HL-60 (cell line): ENCODE results near the gene MDFIC2.

ENCODE experiments used
- DNase-seq, 2 experiments: peaks; one replicate each; pipeline ENCODE4 v3.0.0-alpha.2; 2010 to 2020; ENCODE audit warnings: low read depth in 1 of 2, low spot score in 1 of 2
- H3K27ac ChIP-seq: fragments of 250-450 bp; sonication (Bioruptor Pico); replicated peaks from 2 replicates; pipeline ENCODE4 v1.5.1; 2020; ENCODE audit warnings: mild to moderate bottlenecking, moderate library complexity
- H3K27me3 ChIP-seq: fragments of 250-450 bp; sonication (Bioruptor Pico); 2 replicates; pipeline ENCODE4 v1.5.1; 2021; ENCODE audit warnings: mild to moderate bottlenecking, moderate library complexity; ENCODE audit not compliant: insufficient read depth, poor library complexity, severe bottlenecking
- H3K4me3 ChIP-seq: replicated peaks from 2 replicates; pipeline ENCODE4 v1.5.1; 2011; ENCODE audit warnings: mild to moderate bottlenecking, control low read depth, low read length; ENCODE audit not compliant: insufficient read depth
- GABPA ChIP-seq: IDR thresholded peaks from 2 replicates; pipeline ENCODE4 v1.6.1; 2012; ENCODE audit warnings: low read depth
- POLR2AphosphoS5 ChIP-seq: IDR thresholded peaks from 2 replicates; pipeline ENCODE4 v1.6.1; 2012; ENCODE audit warnings: low read depth
- SPI1 ChIP-seq: IDR thresholded peaks from 2 replicates; pipeline ENCODE4 v1.6.1; 2012; ENCODE audit warnings: low read depth, mild to moderate bottlenecking, borderline replicate concordance
- TF ChIP-seq, protein P1 (sequence below): IDR thresholded peaks from one replicate; pipeline ENCODE4 v1.5.1; 2011; ENCODE audit warnings: low read length, control low read depth, inconsistent platforms; ENCODE audit not compliant: insufficient read depth
- TF ChIP-seq, protein P2 (sequence below): IDR thresholded peaks from 2 replicates; pipeline ENCODE4 v1.6.1; 2012; ENCODE audit warnings: low read depth; ENCODE audit not compliant: insufficient replicate concordance

The MDFIC2 gene

DNA sequence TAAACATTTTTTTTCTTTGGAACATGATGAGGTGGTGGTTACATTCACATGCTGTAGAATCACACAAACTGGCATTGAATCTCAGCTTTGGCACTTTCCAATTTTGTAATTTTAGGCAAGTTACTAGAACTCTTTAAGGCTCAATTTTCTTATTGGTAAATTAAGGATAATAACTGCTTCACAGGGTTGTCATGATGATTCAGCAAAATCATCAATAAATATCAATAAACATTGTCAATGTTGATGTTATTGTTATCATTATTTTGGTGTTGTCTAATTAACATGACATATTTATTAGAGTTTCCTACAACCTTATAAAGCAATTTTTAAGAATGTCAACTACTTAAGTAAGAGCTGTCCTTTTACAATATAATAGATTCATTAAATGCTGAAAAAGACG, 1.6 kb downstream of the MDFIC2 start:
- no peak for DNase-seq
- H3K4me3 ChIP-seq, result no peak overlapping the region
- H3K27ac ChIP-seq, result no peak overlapping the region
- no peak for TF ChIP-seq POLR2AphosphoS5
- TF ChIP-seq GABPA, result no peak
- TF ChIP-seq, protein P1, sequence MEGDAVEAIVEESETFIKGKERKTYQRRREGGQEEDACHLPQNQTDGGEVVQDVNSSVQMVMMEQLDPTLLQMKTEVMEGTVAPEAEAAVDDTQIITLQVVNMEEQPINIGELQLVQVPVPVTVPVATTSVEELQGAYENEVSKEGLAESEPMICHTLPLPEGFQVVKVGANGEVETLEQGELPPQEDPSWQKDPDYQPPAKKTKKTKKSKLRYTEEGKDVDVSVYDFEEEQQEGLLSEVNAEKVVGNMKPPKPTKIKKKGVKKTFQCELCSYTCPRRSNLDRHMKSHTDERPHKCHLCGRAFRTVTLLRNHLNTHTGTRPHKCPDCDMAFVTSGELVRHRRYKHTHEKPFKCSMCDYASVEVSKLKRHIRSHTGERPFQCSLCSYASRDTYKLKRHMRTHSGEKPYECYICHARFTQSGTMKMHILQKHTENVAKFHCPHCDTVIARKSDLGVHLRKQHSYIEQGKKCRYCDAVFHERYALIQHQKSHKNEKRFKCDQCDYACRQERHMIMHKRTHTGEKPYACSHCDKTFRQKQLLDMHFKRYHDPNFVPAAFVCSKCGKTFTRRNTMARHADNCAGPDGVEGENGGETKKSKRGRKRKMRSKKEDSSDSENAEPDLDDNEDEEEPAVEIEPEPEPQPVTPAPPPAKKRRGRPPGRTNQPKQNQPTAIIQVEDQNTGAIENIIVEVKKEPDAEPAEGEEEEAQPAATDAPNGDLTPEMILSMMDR, result no peak
- no peak for TF ChIP-seq SPI1
- no peaks in the 10 kb centered on the region for H3K27me3 ChIP-seq

GRCh38 chr3:70309591-70309990, 2.8 kb downstream of the MDFIC2 start:
- Histone ChIP-seq H3K27me3 (no peaks in the 10 kb centered on the region), H3K4me3 (no peak overlapping the region), H3K27ac (no peak overlapping the region)
- no peak for DNase-seq
- TF ChIP-seq GABPA (no peak), SPI1 (no peak), POLR2AphosphoS5 (no peak)
- TF ChIP-seq, protein P2, sequence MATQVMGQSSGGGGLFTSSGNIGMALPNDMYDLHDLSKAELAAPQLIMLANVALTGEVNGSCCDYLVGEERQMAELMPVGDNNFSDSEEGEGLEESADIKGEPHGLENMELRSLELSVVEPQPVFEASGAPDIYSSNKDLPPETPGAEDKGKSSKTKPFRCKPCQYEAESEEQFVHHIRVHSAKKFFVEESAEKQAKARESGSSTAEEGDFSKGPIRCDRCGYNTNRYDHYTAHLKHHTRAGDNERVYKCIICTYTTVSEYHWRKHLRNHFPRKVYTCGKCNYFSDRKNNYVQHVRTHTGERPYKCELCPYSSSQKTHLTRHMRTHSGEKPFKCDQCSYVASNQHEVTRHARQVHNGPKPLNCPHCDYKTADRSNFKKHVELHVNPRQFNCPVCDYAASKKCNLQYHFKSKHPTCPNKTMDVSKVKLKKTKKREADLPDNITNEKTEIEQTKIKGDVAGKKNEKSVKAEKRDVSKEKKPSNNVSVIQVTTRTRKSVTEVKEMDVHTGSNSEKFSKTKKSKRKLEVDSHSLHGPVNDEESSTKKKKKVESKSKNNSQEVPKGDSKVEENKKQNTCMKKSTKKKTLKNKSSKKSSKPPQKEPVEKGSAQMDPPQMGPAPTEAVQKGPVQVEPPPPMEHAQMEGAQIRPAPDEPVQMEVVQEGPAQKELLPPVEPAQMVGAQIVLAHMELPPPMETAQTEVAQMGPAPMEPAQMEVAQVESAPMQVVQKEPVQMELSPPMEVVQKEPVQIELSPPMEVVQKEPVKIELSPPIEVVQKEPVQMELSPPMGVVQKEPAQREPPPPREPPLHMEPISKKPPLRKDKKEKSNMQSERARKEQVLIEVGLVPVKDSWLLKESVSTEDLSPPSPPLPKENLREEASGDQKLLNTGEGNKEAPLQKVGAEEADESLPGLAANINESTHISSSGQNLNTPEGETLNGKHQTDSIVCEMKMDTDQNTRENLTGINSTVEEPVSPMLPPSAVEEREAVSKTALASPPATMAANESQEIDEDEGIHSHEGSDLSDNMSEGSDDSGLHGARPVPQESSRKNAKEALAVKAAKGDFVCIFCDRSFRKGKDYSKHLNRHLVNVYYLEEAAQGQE, result no peak
- TF ChIP-seq, protein P1, result no peak

DNA sequence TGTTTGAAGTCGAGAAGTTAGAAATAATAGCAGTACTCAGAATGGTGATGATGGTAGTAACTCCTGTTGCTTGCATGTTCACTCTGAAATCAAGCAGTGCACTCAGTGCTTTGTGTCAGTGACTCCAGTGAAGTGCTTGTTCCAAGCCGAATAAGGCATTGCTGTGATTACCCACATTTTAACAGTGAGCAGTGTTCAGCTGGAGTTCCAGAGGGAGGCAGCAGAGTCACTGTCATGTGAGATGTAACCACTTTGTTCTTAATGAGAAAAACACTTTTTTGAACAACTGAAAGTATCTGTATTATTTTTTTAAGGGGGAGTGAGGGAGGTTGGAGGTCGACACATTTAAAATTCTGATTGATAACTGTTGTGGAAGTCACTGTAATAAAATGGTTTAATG, 3.7 kb downstream of the MDFIC2 start:
- no peak overlapping the region for H3K4me3 ChIP-seq
- no peak overlapping the region for H3K27ac ChIP-seq
- H3K27me3 ChIP-seq, result no peaks in the 10 kb centered on the region
- DNase-seq, result no peak
- TF ChIP-seq, protein P2, result no peak
- TF ChIP-seq POLR2AphosphoS5, result no peak
- TF ChIP-seq, protein P1, result no peak
- TF ChIP-seq SPI1, result no peak
- no peak for TF ChIP-seq GABPA

- no peak for DNase-seq
- no peak overlapping the region for H3K4me3 ChIP-seq
- H3K27ac ChIP-seq, result no peak overlapping the region
- TF ChIP-seq, protein P2, result no peak
- no peaks in the 10 kb centered on the region for H3K27me3 ChIP-seq
Measured at GRCh38 chr3:70306736-70307135, 5.7 kb downstream of the MDFIC2 start.
